Panc1 (cell line): Measurements from ENCODE around the gene LDB2. TPM values are rescaled to one million over a fixed set of nuclear protein-coding genes. Genes with fewer than 3 reads are reported as not detected.

Source experiments
- ATAC-seq: fragments of 200-7000 bp; cut with Tn5 transposase; 2 replicates; pipeline ENCODE4 v1.9.1; 2020; ENCODE audit warnings: mild to moderate bottlenecking, moderate library complexity
- BruUV-seq: library from RNA; stranded (reverse); fragments of 400-500 nt; replicated peaks from 2 replicates; lab custom pipeline; 2021; lab: Mats Ljungman, UMichigan
- CTCF ChIA-PET: fragments of 300-600 bp; sonication (Branson Sonifier 250); formaldehyde crosslinking; loops from one replicate; lab custom pipeline; 2022; ENCODE audit warnings: antibody characterized with exemption; lab: Charles Lee
- POLR2A ChIA-PET: fragments of 300-600 bp; sonication (Branson Sonifier 250); formaldehyde crosslinking; loops from one replicate; lab custom pipeline; 2022; ENCODE audit warnings: antibody characterized with exemption; lab: Charles Lee
- DNase-seq: peaks from one replicate; pipeline ENCODE4 v3.0.0-alpha.2; 2010; ENCODE audit warnings: low read depth, low spot score
- H3K27ac ChIP-seq: 2 replicates; pipeline ENCODE4 v1.5.1; 2011; ENCODE audit warnings: mild to moderate bottlenecking, low read length, inconsistent platforms
- H3K27me3 ChIP-seq: fragments of 200-500 bp; sonication (Bioruptor generic); 2 replicates; pipeline ENCODE4 v1.6.0; 2014; ENCODE audit warnings: low read length, inconsistent platforms; ENCODE audit not compliant: control insufficient read depth, insufficient read depth
- H3K36me3 ChIP-seq: fragments of 200-500 bp; sonication (Bioruptor generic); 2 replicates; pipeline ENCODE4 v1.5.1; 2014; ENCODE audit warnings: inconsistent platforms, mild to moderate bottlenecking, low read length, moderate library complexity; ENCODE audit not compliant: control insufficient read depth, insufficient read depth
- H3K4me1 ChIP-seq: 2 replicates; pipeline ENCODE4 v1.5.1; 2011; ENCODE audit warnings: inconsistent platforms, mild to moderate bottlenecking, low read length, moderate library complexity; ENCODE audit not compliant: control insufficient read depth, insufficient read depth
- H3K4me3 ChIP-seq, 2 experiments: 2 replicates each; pipeline ENCODE4 v1.5.1; 2011 to 2012; ENCODE audit warnings: low read depth in 2 of 2, low read length in 2 of 2, mild to moderate bottlenecking in 2 of 2, inconsistent platforms in 1 of 2, moderate library complexity in 1 of 2
- H3K9me3 ChIP-seq: fragments of 200-500 bp; sonication (Bioruptor generic); 2 replicates; pipeline ENCODE4 v1.5.1; 2014; ENCODE audit warnings: low read depth, mild to moderate bottlenecking, inconsistent platforms, low read length, moderate library complexity; ENCODE audit not compliant: control insufficient read depth, insufficient read depth
- POLR2AphosphoS5 ChIP-seq: IDR thresholded peaks from 2 replicates; pipeline ENCODE4 v1.6.1; 2012; ENCODE audit warnings: mild to moderate bottlenecking, low read depth, low read length, moderate library complexity
- SIN3A ChIP-seq: IDR thresholded peaks from 2 replicates; pipeline ENCODE4 v1.6.1; 2012; ENCODE audit warnings: low read depth, mild to moderate bottlenecking, low read length, moderate library complexity, borderline replicate concordance; ENCODE audit not compliant: insufficient read depth
- TCF7L2 ChIP-seq: IDR thresholded peaks from 2 replicates; pipeline ENCODE4 v1.6.1; 2011; ENCODE audit warnings: mild to moderate bottlenecking, low read depth, low read length, inconsistent platforms
- in situ Hi-C: cut with HindIII; loops from 2 replicates; pipeline ENCODE4 v1.10.0; 2016; ENCODE audit warnings: low sequenced_read_pairs, low pct_unique_long_range_greater_than_20kb
- intact Hi-C: fragments of 100-400 bp; cut with micrococcal nuclease; formaldehyde crosslinking; loops from one replicate; pipeline ENCODE4 v1.10.0; 2022; ENCODE audit not compliant: unreplicated experiment
- total RNA-seq: library from RNA; stranded (reverse); gene quantifications from one replicate; pipeline ENCODE4 v1.2.1, GENCODE V29; 2021; ENCODE audit not compliant: unreplicated experiment
- TF ChIP-seq, protein P1 (sequence below): fragments of 450-650 bp; IDR thresholded peaks from 2 replicates; pipeline ENCODE4 v1.5.1; 2017; ENCODE audit warnings: mild to moderate bottlenecking
- TF ChIP-seq, protein P2 (sequence below), 2 experiments: IDR thresholded peaks; 2 replicates each; pipeline ENCODE4 v1.6.1; 2011 to 2012; ENCODE audit warnings: low read depth in 2 of 2, control low read depth in 1 of 2, low read length in 1 of 2, mild to moderate bottlenecking in 1 of 2, moderate library complexity in 1 of 2; ENCODE audit not compliant: insufficient read depth in 1 of 2

Gene LDB2
- total RNA-seq, 1 experiment from 2014 or later: not detected

DNA sequence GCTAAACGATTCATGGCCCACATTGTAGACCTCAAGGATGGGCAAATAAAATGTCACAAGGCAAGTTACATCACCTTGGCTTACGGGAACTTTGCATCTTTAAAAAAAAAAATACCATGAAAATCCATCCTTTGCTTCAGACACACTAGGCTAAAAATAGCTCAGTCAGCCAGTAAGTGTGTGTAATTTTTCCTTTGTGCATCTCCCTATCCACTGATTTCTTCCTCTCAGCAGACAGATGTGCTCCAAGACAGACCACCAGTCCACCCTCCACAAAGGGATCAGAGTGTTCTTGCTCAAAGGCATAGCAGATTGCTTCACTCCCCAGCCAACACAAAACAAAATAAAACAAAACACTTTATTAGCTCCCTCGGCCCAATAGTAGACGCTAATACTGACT, 14.6 kb downstream of the LDB2 start:
- BruUV-seq: no TSS peak
- DNase-seq (no peak), ATAC-seq (no peak)
- TF ChIP-seq, protein P1, sequence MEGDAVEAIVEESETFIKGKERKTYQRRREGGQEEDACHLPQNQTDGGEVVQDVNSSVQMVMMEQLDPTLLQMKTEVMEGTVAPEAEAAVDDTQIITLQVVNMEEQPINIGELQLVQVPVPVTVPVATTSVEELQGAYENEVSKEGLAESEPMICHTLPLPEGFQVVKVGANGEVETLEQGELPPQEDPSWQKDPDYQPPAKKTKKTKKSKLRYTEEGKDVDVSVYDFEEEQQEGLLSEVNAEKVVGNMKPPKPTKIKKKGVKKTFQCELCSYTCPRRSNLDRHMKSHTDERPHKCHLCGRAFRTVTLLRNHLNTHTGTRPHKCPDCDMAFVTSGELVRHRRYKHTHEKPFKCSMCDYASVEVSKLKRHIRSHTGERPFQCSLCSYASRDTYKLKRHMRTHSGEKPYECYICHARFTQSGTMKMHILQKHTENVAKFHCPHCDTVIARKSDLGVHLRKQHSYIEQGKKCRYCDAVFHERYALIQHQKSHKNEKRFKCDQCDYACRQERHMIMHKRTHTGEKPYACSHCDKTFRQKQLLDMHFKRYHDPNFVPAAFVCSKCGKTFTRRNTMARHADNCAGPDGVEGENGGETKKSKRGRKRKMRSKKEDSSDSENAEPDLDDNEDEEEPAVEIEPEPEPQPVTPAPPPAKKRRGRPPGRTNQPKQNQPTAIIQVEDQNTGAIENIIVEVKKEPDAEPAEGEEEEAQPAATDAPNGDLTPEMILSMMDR: no peak
- TF ChIP-seq, protein P2, sequence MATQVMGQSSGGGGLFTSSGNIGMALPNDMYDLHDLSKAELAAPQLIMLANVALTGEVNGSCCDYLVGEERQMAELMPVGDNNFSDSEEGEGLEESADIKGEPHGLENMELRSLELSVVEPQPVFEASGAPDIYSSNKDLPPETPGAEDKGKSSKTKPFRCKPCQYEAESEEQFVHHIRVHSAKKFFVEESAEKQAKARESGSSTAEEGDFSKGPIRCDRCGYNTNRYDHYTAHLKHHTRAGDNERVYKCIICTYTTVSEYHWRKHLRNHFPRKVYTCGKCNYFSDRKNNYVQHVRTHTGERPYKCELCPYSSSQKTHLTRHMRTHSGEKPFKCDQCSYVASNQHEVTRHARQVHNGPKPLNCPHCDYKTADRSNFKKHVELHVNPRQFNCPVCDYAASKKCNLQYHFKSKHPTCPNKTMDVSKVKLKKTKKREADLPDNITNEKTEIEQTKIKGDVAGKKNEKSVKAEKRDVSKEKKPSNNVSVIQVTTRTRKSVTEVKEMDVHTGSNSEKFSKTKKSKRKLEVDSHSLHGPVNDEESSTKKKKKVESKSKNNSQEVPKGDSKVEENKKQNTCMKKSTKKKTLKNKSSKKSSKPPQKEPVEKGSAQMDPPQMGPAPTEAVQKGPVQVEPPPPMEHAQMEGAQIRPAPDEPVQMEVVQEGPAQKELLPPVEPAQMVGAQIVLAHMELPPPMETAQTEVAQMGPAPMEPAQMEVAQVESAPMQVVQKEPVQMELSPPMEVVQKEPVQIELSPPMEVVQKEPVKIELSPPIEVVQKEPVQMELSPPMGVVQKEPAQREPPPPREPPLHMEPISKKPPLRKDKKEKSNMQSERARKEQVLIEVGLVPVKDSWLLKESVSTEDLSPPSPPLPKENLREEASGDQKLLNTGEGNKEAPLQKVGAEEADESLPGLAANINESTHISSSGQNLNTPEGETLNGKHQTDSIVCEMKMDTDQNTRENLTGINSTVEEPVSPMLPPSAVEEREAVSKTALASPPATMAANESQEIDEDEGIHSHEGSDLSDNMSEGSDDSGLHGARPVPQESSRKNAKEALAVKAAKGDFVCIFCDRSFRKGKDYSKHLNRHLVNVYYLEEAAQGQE (IDR thresholded peaks at IDR 0.05; ENCODE audit: insufficient read depth in 1 of 2, low read depth in 2 of 2, low read length in 1 of 2): no peak
- TF ChIP-seq SIN3A (no peak), TCF7L2 (no peak), POLR2AphosphoS5 (no peak)
- no peak overlapping the region for H3K27ac ChIP-seq
- in situ Hi-C loops: no loop called here
- no peaks in the 10 kb centered on the region for H3K36me3 ChIP-seq
- intact Hi-C loops: no loop called here
- no peaks in the 10 kb centered on the region for H3K27me3 ChIP-seq
- no peaks in the 10 kb centered on the region for H3K4me1 ChIP-seq
- ChIA-PET CTCF (no interaction called here), POLR2A (no interaction called here)
- H3K4me3 ChIP-seq: no peak overlapping the region
- no peaks in the 10 kb centered on the region for H3K9me3 ChIP-seq

DNA sequence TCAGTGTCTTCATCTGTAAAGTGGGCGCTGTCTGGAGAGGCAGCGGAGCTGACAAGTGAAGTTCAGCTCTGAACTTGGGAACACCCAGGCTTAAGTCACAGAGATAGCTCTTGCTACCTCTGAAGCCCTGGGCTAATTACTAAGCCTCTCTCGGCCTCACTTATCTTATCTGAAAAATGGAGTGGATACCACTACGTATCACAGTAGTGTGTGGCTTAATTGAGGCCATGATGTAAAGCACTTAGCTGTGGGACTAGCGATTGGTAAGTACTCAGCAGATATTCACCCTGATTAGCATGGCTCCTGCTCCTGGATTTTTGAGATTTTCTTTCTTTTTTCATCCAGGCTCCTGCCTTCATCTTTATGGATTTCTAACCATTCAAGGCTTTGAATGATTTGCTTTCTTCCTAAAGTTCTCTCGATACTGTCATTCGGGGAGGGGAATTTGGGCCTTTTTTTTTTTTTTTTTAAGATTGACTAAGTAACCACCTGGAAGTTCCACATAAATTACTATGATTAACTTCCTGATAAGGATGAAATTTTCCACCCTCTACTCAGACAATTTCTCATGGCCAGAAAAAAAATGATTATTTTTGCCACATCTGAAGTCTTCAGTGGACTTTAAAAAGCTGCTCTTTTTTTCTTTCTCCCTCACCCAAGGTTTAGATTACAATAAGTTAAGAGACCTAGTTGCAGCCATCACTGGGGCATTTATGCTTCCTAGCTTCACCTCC, 17.1 kb downstream of the LDB2 start:
- intact Hi-C loops (no loop called here), in situ Hi-C loops (no loop called here)
- Histone ChIP-seq H3K4me3 (no peak overlapping the region), H3K36me3 (no peaks in the 10 kb centered on the region), H3K4me1 (no peaks in the 10 kb centered on the region), H3K27ac (no peak overlapping the region), H3K27me3 (no peaks in the 10 kb centered on the region), H3K9me3 (no peaks in the 10 kb centered on the region)
- no TSS peak for BruUV-seq
- CTCF ChIA-PET: no interaction called here
- ATAC-seq (no peak), DNase-seq (no peak)
- TF ChIP-seq, protein P1: no peak
- TF ChIP-seq SIN3A: no peak
- no peak for TF ChIP-seq TCF7L2
- TF ChIP-seq, protein P2 (IDR thresholded peaks at IDR 0.05; ENCODE audit: insufficient read depth in 1 of 2, low read depth in 2 of 2, low read length in 1 of 2): no peak
- TF ChIP-seq POLR2AphosphoS5: no peak
- POLR2A ChIA-PET: no interaction called here
